H1 (cell line): ENCODE data around the gene HES7. TPM values are rescaled to one million over a fixed set of nuclear protein-coding genes. Genes with fewer than 3 reads are reported as not detected.

Experiments
- CEBPB ChIP-seq: IDR thresholded peaks from 2 replicates; pipeline ENCODE4 v1.6.1; 2012; ENCODE audit warnings: low read depth, low read length
- CREB1 ChIP-seq: IDR thresholded peaks from 2 replicates; pipeline ENCODE4 v1.6.1; 2012; ENCODE audit warnings: inconsistent platforms
- CTBP2 ChIP-seq: IDR thresholded peaks from 2 replicates; pipeline ENCODE4 v1.7.0; 2011; ENCODE audit warnings: borderline replicate concordance, mild to moderate bottlenecking, moderate library complexity, mixed read lengths, low read length; ENCODE audit not compliant: insufficient read depth, insufficient read length
- EZH2 ChIP-seq: fragments of 200-600 bp; sonication (generic); IDR thresholded peaks from 2 replicates; pipeline ENCODE4 v1.7.1; 2012; ENCODE audit warnings: low read depth, mild to moderate bottlenecking, moderate library complexity, low read length, inconsistent platforms; ENCODE audit not compliant: severe bottlenecking
- HDAC2 ChIP-seq, 2 experiments: fragments of 300-600 bp in 1 of 2; sonication (generic) in 1 of 2; IDR thresholded peaks; 2 replicates each; pipeline ENCODE4 v1.6.1; 2011 to 2012; ENCODE audit warnings: low read depth in 2 of 2, low read length in 2 of 2, mild to moderate bottlenecking in 2 of 2, moderate library complexity in 2 of 2, borderline replicate concordance in 1 of 2, inconsistent platforms in 1 of 2
- KDM4A ChIP-seq: IDR thresholded peaks from one replicate; pipeline ENCODE4 v1.7.1; 2012; ENCODE audit warnings: low read depth, mild to moderate bottlenecking, moderate library complexity, low read length, inconsistent platforms; ENCODE audit not compliant: severe bottlenecking
- TAF1 ChIP-seq: IDR thresholded peaks from 2 replicates; pipeline ENCODE4 v1.6.1; 2011; ENCODE audit warnings: mild to moderate bottlenecking, low read depth, low read length
- TCF12 ChIP-seq: IDR thresholded peaks from 2 replicates; pipeline ENCODE4 v1.6.1; 2011; ENCODE audit warnings: low read depth, mild to moderate bottlenecking, low read length
- USF2 ChIP-seq: IDR thresholded peaks from 2 replicates; pipeline ENCODE4 v1.6.1; 2011; ENCODE audit warnings: low read length, improper control_type of control experiment
- YY1 ChIP-seq: IDR thresholded peaks from 2 replicates; pipeline ENCODE4 v1.6.1; 2011; ENCODE audit warnings: low read depth, mild to moderate bottlenecking, low read length
- polyA plus RNA-seq, 7 experiments: library from polyadenylated mRNA; depleted of rRNA in 3 of 7; stranded (reverse) in 5 of 7; unstranded in 2 of 7; fragments of >200 nt in 5 of 7; fragments of 200-250 nt in 2 of 7; gene quantifications; 1 replicate in 5 of 7; 2 replicates in 1 of 7; 4 replicates in 1 of 7; pipeline versions ENCODE4 v1.2.1 to v1.2.3, GENCODE V29; 2011 to 2013; ENCODE audit warnings: missing spikeins in 2 of 7, mixed read lengths in 2 of 7
- total RNA-seq: library from RNA; stranded (reverse); fragmentation: NEBNext Ultra II Directional; extraction: Animal tissue kit (Norgen Biotek cat#: 25700); gene quantifications from 2 replicates; pipeline ENCODE4 v1.2.1, GENCODE V29; 2021

HES7 gene
- total and polyA plus RNA-seq, 2 of the 8 experiments (the other 6 are each of a cell fraction or from before 2014, with no cell fraction given), result 0.20 to 0.32 TPM

GRCh38 chr17:8109661-8110455, 14.0 kb downstream of the HES7 start (continued):
- peak; percentile 38 for TF ChIP-seq EZH2
- TF ChIP-seq KDM4A, result peak; percentile 96
- TF ChIP-seq TCF12, result 0 out of 2 replicates have a peak, but pooled peaks have one; percentile 71
- peak; percentile 53 for TF ChIP-seq CTBP2
- TF ChIP-seq YY1, result peak; percentile 67
- TF ChIP-seq TAF1, result 0 out of 2 replicates have a peak, but pooled peaks have one; percentile 5
- TF ChIP-seq USF2, result peak; percentile 44
- TF ChIP-seq CEBPB, result no peak
- peak in 1 of 2 experiments; percentile 50; a peak in 2 of 4 replicates for TF ChIP-seq HDAC2 (IDR thresholded peaks at IDR 0.05; ENCODE audit: borderline replicate concordance in 1 of 2, low read depth in 2 of 2, low read length in 2 of 2)
- 0 out of 2 replicates have a peak, but pooled peaks have one; percentile 26 for TF ChIP-seq CREB1
- TF ChIP-seq, all 59 proteins: peak for 18
